ENCODE measurements around the gene GALNT3.

The GALNT3 gene

DNA sequence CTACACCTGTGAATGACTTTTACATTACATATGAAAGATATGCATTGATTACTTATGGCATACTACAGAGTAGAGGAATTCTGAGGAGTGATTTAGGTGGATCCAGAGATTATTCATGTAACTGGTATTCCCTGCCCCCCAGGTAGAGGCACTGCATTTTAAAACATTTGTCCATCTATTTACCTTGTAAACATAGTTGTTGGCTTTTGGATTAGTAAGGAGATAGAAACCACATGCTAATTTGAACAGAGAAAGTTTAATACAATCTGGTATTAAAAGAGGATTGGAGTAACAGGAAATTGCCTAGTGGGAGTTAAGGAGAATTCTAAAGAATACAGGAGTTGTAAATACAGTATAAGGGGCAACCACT is 15.9 kb downstream of the GALNT3 start:
- no peak for DNase-seq (ENCODE audit: low read depth, low spot score)
- Histone ChIP-seq H3K27ac (ENCODE audit: low read length) (no peak overlapping the region), H3K9me3 (ENCODE audit: control insufficient read depth, insufficient read depth, low read length) (no peaks in the 10 kb centered on the region), H3K4me3 (ENCODE audit: low read length) (no peak overlapping the region), H3K27me3 (ENCODE audit: control insufficient read depth, insufficient read depth, low read length) (no peaks in the 10 kb centered on the region), H3K4me1 (ENCODE audit: control insufficient read depth, insufficient read depth, low read length) (peaks cover 8% of the 10 kb centered on the region), H3K36me3 (ENCODE audit: control insufficient read depth, insufficient read depth, low read length) (no peaks in the 10 kb centered on the region)

DNA sequence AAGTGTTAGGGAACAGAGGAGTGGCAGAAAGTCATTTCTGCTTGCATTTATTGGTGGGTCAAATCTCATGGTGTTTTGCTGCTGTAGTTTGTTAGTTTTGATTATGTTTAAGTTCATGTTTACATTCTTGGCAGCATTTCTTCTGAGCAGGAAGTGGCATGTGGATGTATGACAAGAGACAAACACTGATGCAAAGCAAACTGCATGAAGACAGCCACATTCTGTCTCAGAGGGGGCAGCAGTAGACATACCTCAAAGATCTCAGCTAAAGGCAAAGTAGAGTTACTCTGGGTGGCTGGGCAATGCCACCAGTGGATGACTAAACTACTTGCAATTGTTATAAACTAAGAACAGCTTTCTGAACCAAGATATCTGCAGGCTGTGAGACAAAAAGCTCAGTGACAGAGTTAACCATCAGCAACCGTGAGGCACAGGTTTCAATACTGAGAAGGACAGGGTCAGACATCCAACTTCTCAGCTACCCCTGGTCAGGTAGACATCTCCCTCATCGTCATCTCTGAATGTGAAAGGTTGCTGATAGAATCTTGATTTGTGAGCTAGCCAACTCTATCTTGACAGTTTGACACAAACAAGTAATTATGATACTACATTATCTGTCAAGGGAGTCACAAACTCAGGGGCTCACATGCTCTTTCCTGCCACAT is 16.4 kb downstream of the GALNT3 start:
- Histone ChIP-seq H3K27ac (ENCODE audit: low read length) (no peak overlapping the region), H3K4me1 (ENCODE audit: control insufficient read depth, insufficient read depth, low read length) (peaks cover 8% of the 10 kb centered on the region), H3K4me3 (ENCODE audit: low read length) (no peak overlapping the region), H3K36me3 (ENCODE audit: control insufficient read depth, insufficient read depth, low read length) (peaks cover 3% of the 10 kb centered on the region; the same call in 1 of the 2 replicates), H3K9me3 (ENCODE audit: control insufficient read depth, insufficient read depth, low read length) (no peaks in the 10 kb centered on the region), H3K27me3 (ENCODE audit: control insufficient read depth, insufficient read depth, low read length) (no peaks in the 10 kb centered on the region)
- no peak for DNase-seq (ENCODE audit: low read depth, low spot score)
- WGBS (ENCODE audit: insufficient coverage, insufficient read length), result no CpG with 5 or more reads among the region's 2 CpGs

DNA sequence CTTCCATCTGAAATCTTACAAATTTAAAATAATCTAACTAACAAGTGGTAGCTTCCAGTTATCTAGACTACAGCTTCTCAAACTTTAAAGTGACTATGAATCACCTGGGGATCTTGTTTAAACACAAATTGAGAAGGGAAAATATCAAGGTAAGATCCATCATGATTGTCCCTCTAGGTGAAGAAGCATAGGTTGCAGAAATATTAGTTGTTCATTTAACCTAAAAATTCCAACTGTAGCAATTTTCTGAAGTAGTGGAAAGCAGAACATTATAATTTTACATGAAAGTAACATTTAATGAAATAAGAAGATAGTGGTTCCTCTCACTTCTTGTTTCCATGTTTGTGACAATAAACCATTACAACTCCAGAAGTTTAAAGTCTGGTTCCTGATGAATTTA is 17.3 kb downstream of the GALNT3 start:
- H3K36me3 ChIP-seq (ENCODE audit: control insufficient read depth, insufficient read depth, low read length), result peaks cover 3% of the 10 kb centered on the region; the same call in 1 of the 2 replicates
- no peak for DNase-seq (ENCODE audit: low read depth, low spot score)

DNA sequence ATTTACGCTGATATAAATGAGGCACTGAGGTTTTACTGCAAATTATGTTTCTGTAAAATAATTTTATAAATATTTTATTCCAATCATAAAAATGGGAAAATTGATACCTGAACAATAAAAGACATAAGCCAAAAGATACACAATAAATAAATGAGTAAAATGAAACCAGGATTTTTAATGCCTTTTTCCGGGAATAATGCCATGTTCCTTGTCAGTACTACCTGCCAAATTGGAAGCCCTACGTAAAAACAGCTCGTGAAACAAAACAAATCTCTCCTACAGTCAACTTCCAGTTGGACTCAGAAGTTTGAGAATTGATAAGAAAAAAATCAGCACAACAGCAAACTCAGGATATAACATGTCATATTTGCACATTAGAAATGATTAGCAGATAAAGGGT is 18.0 kb downstream of the GALNT3 start:
- WGBS (ENCODE audit: insufficient coverage, insufficient read length), result no CpG with 5 or more reads among the region's 4 CpGs

More for the DNA sequence above, 17.3 kb downstream of the GALNT3 start:
- Histone ChIP-seq H3K9me3 (ENCODE audit: control insufficient read depth, insufficient read depth, low read length) (no peaks in the 10 kb centered on the region), H3K4me3 (ENCODE audit: low read length) (no peak overlapping the region), H3K4me1 (ENCODE audit: control insufficient read depth, insufficient read depth, low read length) (peaks cover 8% of the 10 kb centered on the region), H3K27me3 (ENCODE audit: control insufficient read depth, insufficient read depth, low read length) (no peaks in the 10 kb centered on the region), H3K27ac (ENCODE audit: low read length) (no peak overlapping the region)

DNA sequence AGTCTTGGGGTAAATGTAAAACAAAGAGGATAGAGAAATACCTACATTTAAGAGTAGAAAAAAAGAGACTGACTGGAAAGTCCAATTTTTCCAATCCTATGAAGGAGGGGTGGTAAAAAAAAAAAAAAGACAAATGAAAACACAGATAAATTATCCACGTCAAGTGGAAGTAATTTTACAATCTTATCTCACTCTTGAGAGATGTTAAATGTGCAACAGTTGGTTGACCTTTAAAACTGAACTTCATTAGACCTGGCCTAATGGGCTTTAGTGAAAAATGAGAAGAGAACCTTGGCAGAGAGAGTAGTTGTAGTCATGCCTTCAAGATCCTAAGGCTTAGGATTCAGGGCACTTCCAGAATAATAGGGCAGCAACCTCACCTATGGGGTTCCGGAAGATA is 20.4 kb downstream of the GALNT3 start:
- Histone ChIP-seq H3K36me3 (ENCODE audit: control insufficient read depth, insufficient read depth, low read length) (peaks cover 3% of the 10 kb centered on the region; the same call in 1 of the 2 replicates), H3K27me3 (ENCODE audit: control insufficient read depth, insufficient read depth, low read length) (no peaks in the 10 kb centered on the region), H3K9me3 (ENCODE audit: control insufficient read depth, insufficient read depth, low read length) (no peaks in the 10 kb centered on the region), H3K4me3 (ENCODE audit: low read length) (no peak overlapping the region), H3K27ac (ENCODE audit: low read length) (no peak overlapping the region), H3K4me1 (ENCODE audit: control insufficient read depth, insufficient read depth, low read length) (peaks cover 5% of the 10 kb centered on the region)
- DNase-seq (ENCODE audit: low read depth, low spot score), result no peak
- WGBS (ENCODE audit: insufficient coverage, insufficient read length), result no CpG with 5 or more reads among the region's 2 CpGs

More for the DNA sequence above, 18.0 kb downstream of the GALNT3 start:
- no peaks in the 10 kb centered on the region for H3K9me3 ChIP-seq (ENCODE audit: control insufficient read depth, insufficient read depth, low read length)
- peaks cover 3% of the 10 kb centered on the region; the same call in 1 of the 2 replicates for H3K36me3 ChIP-seq (ENCODE audit: control insufficient read depth, insufficient read depth, low read length)
- peaks cover 8% of the 10 kb centered on the region for H3K4me1 ChIP-seq (ENCODE audit: control insufficient read depth, insufficient read depth, low read length)
- no peaks in the 10 kb centered on the region for H3K27me3 ChIP-seq (ENCODE audit: control insufficient read depth, insufficient read depth, low read length)
- H3K4me3 ChIP-seq (ENCODE audit: low read length), result no peak overlapping the region
- no peak overlapping the region for H3K27ac ChIP-seq (ENCODE audit: low read length)
- DNase-seq (ENCODE audit: low read depth, low spot score), result no peak

DNA sequence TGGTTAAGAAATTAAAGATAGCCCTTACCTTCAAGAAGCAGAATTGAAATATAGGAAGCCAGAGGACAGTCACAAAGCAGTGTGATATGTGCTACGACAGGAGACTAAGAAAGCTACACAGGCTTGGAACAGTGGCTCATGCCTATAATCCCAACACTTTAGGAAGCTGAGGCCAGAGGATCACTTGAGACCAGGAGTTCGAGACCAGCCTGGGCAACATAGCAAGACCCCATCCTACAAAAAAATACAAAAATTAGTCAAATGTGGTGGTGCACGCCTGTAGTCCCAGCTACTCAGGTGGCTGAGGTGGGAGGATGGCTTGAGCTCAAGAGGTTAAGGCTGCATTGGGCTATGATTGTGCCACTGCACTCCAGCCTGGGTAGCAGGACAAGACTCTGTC is 21.9 kb downstream of the GALNT3 start:
- H3K4me3 ChIP-seq (ENCODE audit: low read length), result no peak overlapping the region
- H3K27me3 ChIP-seq (ENCODE audit: control insufficient read depth, insufficient read depth, low read length), result no peaks in the 10 kb centered on the region
- DNase-seq (ENCODE audit: low read depth, low spot score), result no peak
- WGBS (ENCODE audit: insufficient coverage, insufficient read length), result no CpG with 5 or more reads among the region's 3 CpGs
- no peak overlapping the region for H3K27ac ChIP-seq (ENCODE audit: low read length)
- H3K36me3 ChIP-seq (ENCODE audit: control insufficient read depth, insufficient read depth, low read length), result peaks cover 3% of the 10 kb centered on the region; the same call in 1 of the 2 replicates
- H3K9me3 ChIP-seq (ENCODE audit: control insufficient read depth, insufficient read depth, low read length), result no peaks in the 10 kb centered on the region
- no peaks in the 10 kb centered on the region for H3K4me1 ChIP-seq (ENCODE audit: control insufficient read depth, insufficient read depth, low read length)

DNA sequence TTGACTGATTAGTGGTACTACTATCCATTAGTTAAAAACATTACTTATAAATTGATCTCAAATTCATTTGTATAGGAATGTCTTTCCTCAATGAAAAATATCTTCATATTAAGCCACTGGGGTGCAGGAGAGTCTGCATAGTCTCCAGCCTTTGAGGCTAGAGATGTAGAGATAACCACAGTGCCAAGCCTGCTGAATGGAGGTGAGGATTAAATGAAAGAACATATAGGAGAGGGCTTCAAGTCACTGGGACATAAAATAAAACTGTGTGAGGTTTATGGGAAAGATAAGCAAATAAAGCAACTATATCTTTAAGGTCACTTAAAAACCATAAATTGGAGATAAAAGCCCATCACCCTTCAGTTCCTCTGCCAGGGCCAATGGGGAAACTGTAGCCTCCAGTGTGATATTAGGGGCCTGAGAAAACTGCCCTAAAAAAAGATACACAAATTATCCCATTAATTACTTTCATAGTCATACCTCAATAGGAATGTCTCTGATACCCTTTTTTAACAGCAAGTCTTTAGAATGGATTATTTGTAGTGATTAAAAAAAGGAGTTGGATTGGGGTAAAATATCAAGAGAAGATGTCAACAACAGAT is 27.6 kb downstream of the GALNT3 start:
- Histone ChIP-seq H3K36me3 (ENCODE audit: control insufficient read depth, insufficient read depth, low read length) (no peaks in the 10 kb centered on the region; the same call in 1 of the 2 replicates), H3K4me3 (ENCODE audit: low read length) (no peak overlapping the region)
- no peak for DNase-seq (ENCODE audit: low read depth, low spot score)

DNA sequence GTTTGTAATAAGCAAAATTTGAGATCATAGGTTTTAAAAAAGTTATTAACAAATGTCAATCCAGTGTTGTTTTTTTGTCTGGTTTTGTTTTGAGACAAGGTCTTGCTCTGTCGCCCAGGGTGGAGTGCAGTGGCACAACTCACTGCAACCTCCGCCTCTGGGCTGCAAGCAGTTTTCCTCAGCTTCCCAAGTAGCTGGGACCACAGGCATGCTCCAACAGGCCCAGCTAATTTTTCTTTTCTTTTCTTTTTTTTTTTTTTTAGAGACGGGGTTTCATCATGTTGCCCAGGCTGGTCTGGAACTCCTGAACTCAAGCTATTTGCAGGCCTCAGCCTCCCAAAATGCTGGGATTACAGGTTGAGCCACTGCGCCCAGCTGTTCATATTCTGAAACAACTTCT is 31.3 kb downstream of the GALNT3 start:
- no peak overlapping the region for H3K27ac ChIP-seq (ENCODE audit: low read length)
- peaks cover 1% of the 10 kb centered on the region; the same call in 1 of the 2 replicates for H3K4me1 ChIP-seq (ENCODE audit: control insufficient read depth, insufficient read depth, low read length)
- no CpG with 5 or more reads among the region's 4 CpGs for WGBS (ENCODE audit: insufficient coverage, insufficient read length)
- no peak for DNase-seq (ENCODE audit: low read depth, low spot score)
- H3K36me3 ChIP-seq (ENCODE audit: control insufficient read depth, insufficient read depth, low read length), result no peaks in the 10 kb centered on the region; the same call in 1 of the 2 replicates
- no peaks in the 10 kb centered on the region for H3K27me3 ChIP-seq (ENCODE audit: control insufficient read depth, insufficient read depth, low read length)
- no peaks in the 10 kb centered on the region for H3K9me3 ChIP-seq (ENCODE audit: control insufficient read depth, insufficient read depth, low read length)
- no peak overlapping the region for H3K4me3 ChIP-seq (ENCODE audit: low read length)

More for the DNA sequence above, 27.6 kb downstream of the GALNT3 start:
- H3K27ac ChIP-seq (ENCODE audit: low read length), result no peak overlapping the region
- no peaks in the 10 kb centered on the region for H3K4me1 ChIP-seq (ENCODE audit: control insufficient read depth, insufficient read depth, low read length)
- H3K27me3 ChIP-seq (ENCODE audit: control insufficient read depth, insufficient read depth, low read length), result no peaks in the 10 kb centered on the region
- H3K9me3 ChIP-seq (ENCODE audit: control insufficient read depth, insufficient read depth, low read length), result no peaks in the 10 kb centered on the region

DNA sequence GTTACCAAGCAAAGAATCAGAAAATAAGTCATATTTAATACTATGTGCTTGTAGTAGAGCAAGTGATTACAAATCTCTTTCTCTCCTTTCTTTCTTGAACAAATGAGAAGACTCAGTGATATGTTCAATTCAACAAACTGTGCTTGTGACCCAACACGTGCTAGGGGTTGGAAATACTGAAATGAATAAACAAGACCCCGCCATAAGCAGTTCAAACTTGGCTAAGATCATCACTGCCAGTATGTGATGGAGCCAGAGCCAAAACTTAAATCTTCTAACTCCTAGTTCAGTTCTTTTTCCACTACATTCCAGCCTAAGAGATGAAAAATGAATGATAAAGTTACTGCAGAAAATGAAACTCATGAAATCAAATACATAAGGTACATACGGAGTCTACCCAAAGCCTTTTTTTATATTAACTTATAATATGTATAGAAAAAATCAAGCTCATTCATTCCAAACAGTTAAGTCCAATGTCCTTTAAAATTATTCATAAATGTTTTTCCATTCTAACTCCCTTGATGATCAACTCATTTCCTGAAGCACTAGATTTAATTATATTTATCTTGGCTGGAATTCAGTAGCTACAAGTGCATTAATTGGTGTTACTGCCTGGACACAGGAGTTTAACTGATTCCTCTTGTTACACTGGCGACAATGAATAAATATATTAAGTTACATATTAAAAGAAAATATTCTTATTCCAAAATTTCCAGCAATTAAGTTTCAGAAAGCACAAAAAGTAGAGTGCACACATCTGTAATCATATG is 36.0 kb downstream of the GALNT3 start:
- no peak overlapping the region for H3K4me3 ChIP-seq (ENCODE audit: low read length)

DNA sequence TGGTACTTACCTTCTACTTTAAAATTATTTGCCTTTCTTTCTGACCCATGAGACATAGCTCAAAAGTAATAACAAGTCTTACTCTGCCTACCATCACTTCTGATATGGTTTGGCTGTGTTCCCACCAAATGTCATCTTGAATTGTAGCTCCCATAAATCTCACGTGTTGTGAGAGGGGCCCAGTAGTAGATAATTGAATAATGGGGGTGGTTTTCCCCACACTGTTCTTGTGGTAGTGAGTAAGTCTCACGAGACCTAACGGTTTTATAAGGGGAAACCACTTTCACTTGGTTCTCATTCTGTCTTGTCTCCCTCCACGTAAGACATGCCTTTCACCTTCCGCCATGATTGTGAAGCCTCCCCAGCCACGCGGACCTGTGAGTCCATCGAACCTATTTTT is 47.5 kb downstream of the GALNT3 start:
- no peak for DNase-seq (ENCODE audit: low read depth, low spot score)
- Histone ChIP-seq H3K9me3 (ENCODE audit: control insufficient read depth, insufficient read depth, low read length) (no peaks in the 10 kb centered on the region), H3K4me3 (ENCODE audit: low read length) (no peak overlapping the region), H3K27me3 (ENCODE audit: control insufficient read depth, insufficient read depth, low read length) (no peaks in the 10 kb centered on the region), H3K36me3 (ENCODE audit: control insufficient read depth, insufficient read depth, low read length) (peaks cover 12% of the 10 kb centered on the region; the same call in 1 of the 2 replicates), H3K4me1 (ENCODE audit: control insufficient read depth, insufficient read depth, low read length) (no peaks in the 10 kb centered on the region), H3K27ac (ENCODE audit: low read length) (no peak overlapping the region)
- whole genome bisulfite sequencing (ENCODE audit: insufficient coverage, insufficient read length), result no CpG with 5 or more reads among the region's 8 CpGs

More for the DNA sequence above, 36.0 kb downstream of the GALNT3 start:
- no CpG with 5 or more reads among the region's 4 CpGs for WGBS (ENCODE audit: insufficient coverage, insufficient read length)
- no peaks in the 10 kb centered on the region; the same call in 1 of the 2 replicates for H3K27me3 ChIP-seq (ENCODE audit: control insufficient read depth, insufficient read depth, low read length)
- peaks cover 1% of the 10 kb centered on the region; the same call in 1 of the 2 replicates for H3K4me1 ChIP-seq (ENCODE audit: control insufficient read depth, insufficient read depth, low read length)
- H3K9me3 ChIP-seq (ENCODE audit: control insufficient read depth, insufficient read depth, low read length), result no peaks in the 10 kb centered on the region
- DNase-seq (ENCODE audit: low read depth, low spot score), result no peak
- no peak overlapping the region for H3K27ac ChIP-seq (ENCODE audit: low read length)
- H3K36me3 ChIP-seq (ENCODE audit: control insufficient read depth, insufficient read depth, low read length), result no peaks in the 10 kb centered on the region; the same call in 1 of the 2 replicates

All from iPS DF 6.9 (cell line).